ENCODE measurements around the gene FRMD5.

Gene FRMD5

GRCh38 chr15:44183363-44183762 lies 11.7 kb downstream of the FRMD5 start:
- H3K9ac ChIP-seq: no peak overlapping the region
- H3K27me3 ChIP-seq (ENCODE audit: insufficient read depth, low read depth): no peaks in the 10 kb centered on the region
- no peaks in the 10 kb centered on the region for H3K79me2 ChIP-seq (ENCODE audit: insufficient read depth, low read depth)
- no peak overlapping the region for H2AFZ ChIP-seq (ENCODE audit: low read depth)
- no peak overlapping the region for H3K4me3 ChIP-seq (IDR thresholded peaks at IDR 0.05; ENCODE audit: insufficient read depth, low read depth, low read length)
- no peak overlapping the region for H3K4me2 ChIP-seq
- no peak overlapping the region for H3K27ac ChIP-seq
- no peaks in the 10 kb centered on the region for H4K20me1 ChIP-seq (ENCODE audit: insufficient read depth)
- TF ChIP-seq CTCF (conservative IDR thresholded peaks at IDR 0.05; ENCODE audit: low read depth, low read length): no peak
- H3K36me3 ChIP-seq (ENCODE audit: insufficient read depth): no peaks in the 10 kb centered on the region
- no peaks in the 10 kb centered on the region for H3K4me1 ChIP-seq (ENCODE audit: low read depth, poor library complexity, severe bottlenecking)

GRCh38 chr15:44181410-44181809 lies 13.7 kb downstream of the FRMD5 start:
- Histone ChIP-seq H3K4me3 (IDR thresholded peaks at IDR 0.05; ENCODE audit: insufficient read depth, low read depth, low read length) (no peak overlapping the region), H3K36me3 (ENCODE audit: insufficient read depth) (no peaks in the 10 kb centered on the region), H3K27ac (no peak overlapping the region), H3K79me2 (ENCODE audit: insufficient read depth, low read depth) (no peaks in the 10 kb centered on the region), H3K4me2 (no peak overlapping the region), H3K27me3 (ENCODE audit: insufficient read depth, low read depth) (no peaks in the 10 kb centered on the region; the same call in 1 of the 2 replicates), H4K20me1 (ENCODE audit: insufficient read depth) (no peaks in the 10 kb centered on the region), H3K4me1 (ENCODE audit: low read depth, poor library complexity, severe bottlenecking) (no peaks in the 10 kb centered on the region), H2AFZ (ENCODE audit: low read depth) (no peak overlapping the region), H3K9ac (no peak overlapping the region)
- TF ChIP-seq CTCF (conservative IDR thresholded peaks at IDR 0.05; ENCODE audit: low read depth, low read length): no peak

GRCh38 chr15:44177139-44177538 lies 17.9 kb downstream of the FRMD5 start:
- no peak overlapping the region for H3K4me2 ChIP-seq
- no peaks in the 10 kb centered on the region; the same call in 1 of the 2 replicates for H3K27me3 ChIP-seq (ENCODE audit: insufficient read depth, low read depth)
- H3K4me1 ChIP-seq (ENCODE audit: low read depth, poor library complexity, severe bottlenecking): no peaks in the 10 kb centered on the region
- H3K4me3 ChIP-seq (IDR thresholded peaks at IDR 0.05; ENCODE audit: insufficient read depth, low read depth, low read length): no peak overlapping the region
- H4K20me1 ChIP-seq (ENCODE audit: insufficient read depth): no peaks in the 10 kb centered on the region
- no peak overlapping the region for H3K9ac ChIP-seq
- H3K79me2 ChIP-seq (ENCODE audit: insufficient read depth, low read depth): no peaks in the 10 kb centered on the region
- H2AFZ ChIP-seq (ENCODE audit: low read depth): no peak overlapping the region
- no peak for TF ChIP-seq CTCF (conservative IDR thresholded peaks at IDR 0.05; ENCODE audit: low read depth, low read length)
- no peaks in the 10 kb centered on the region for H3K36me3 ChIP-seq (ENCODE audit: insufficient read depth)
- H3K27ac ChIP-seq: no peak overlapping the region

- Histone ChIP-seq H2AFZ (ENCODE audit: low read depth) (no peak overlapping the region), H4K20me1 (ENCODE audit: insufficient read depth) (no peaks in the 10 kb centered on the region), H3K9ac (no peak overlapping the region), H3K79me2 (ENCODE audit: insufficient read depth, low read depth) (no peaks in the 10 kb centered on the region), H3K4me3 (IDR thresholded peaks at IDR 0.05; ENCODE audit: insufficient read depth, low read depth, low read length) (no peak overlapping the region), H3K27ac (no peak overlapping the region), H3K27me3 (ENCODE audit: insufficient read depth, low read depth) (no peaks in the 10 kb centered on the region; the same call in 1 of the 2 replicates), H3K4me2 (no peak overlapping the region), H3K36me3 (ENCODE audit: insufficient read depth) (no peaks in the 10 kb centered on the region), H3K4me1 (ENCODE audit: low read depth, poor library complexity, severe bottlenecking) (no peaks in the 10 kb centered on the region)
- no peak for TF ChIP-seq CTCF (conservative IDR thresholded peaks at IDR 0.05; ENCODE audit: low read depth, low read length)
Measured at GRCh38 chr15:44173813-44174212, 21.3 kb downstream of the FRMD5 start.
